Activated T-cell treated with anti-CD3 and anti-CD28 coated beads, Interleukin-2, amount 50 U/mL, for 24 hours (primary cell): ENCODE measurements around the gene C1orf74.

Source experiments
- DNase-seq: peaks from one replicate; pipeline ENCODE4 v3.0.0-alpha.2; 2020
- H3K27ac Mint-ChIP-seq: 2 replicates; pipeline ENCODE4 v1.8.0; 2020; ENCODE audit warnings: mild to moderate bottlenecking, mixed read lengths
- H3K27me3 Mint-ChIP-seq: 2 replicates; pipeline ENCODE4 v1.8.0; 2020; ENCODE audit warnings: mixed read lengths
- H3K36me3 Mint-ChIP-seq: 2 replicates; pipeline ENCODE4 v1.8.0; 2020; ENCODE audit warnings: low read depth, mixed read lengths
- H3K4me1 Mint-ChIP-seq: 2 replicates; pipeline ENCODE4 v1.8.0; 2020; ENCODE audit warnings: low read depth, mixed read lengths
- H3K4me3 Mint-ChIP-seq: 2 replicates; pipeline ENCODE4 v1.8.0; 2020; ENCODE audit warnings: mild to moderate bottlenecking, moderate library complexity, mixed read lengths
- H3K9me3 Mint-ChIP-seq: 2 replicates; pipeline ENCODE4 v1.8.0; 2020; ENCODE audit warnings: mixed read lengths

The C1orf74 gene

GRCh38 chr1:209749670-209750323, 34.6 kb downstream of the C1orf74 start:
- Mint-ChIP-seq H3K27ac (peak overlapping the region; percentile 89), H3K4me3 (peak overlapping the region; percentile 28), H3K4me1 (peaks cover 79% of the 10 kb centered on the region), H3K36me3 (no peaks in the 10 kb centered on the region), H3K9me3 (no peaks in the 10 kb centered on the region), H3K27me3 (no peaks in the 10 kb centered on the region)
- DNase-seq = no peak

GRCh38 chr1:209749205-209749604, 35.2 kb downstream of the C1orf74 start:
- Mint-ChIP-seq H3K4me1 (peaks cover 75% of the 10 kb centered on the region), H3K27ac (peak overlapping the region; percentile 89), H3K27me3 (no peaks in the 10 kb centered on the region), H3K9me3 (no peaks in the 10 kb centered on the region), H3K4me3 (peak overlapping the region; percentile 28), H3K36me3 (no peaks in the 10 kb centered on the region)
- DNase-seq = no peak

- Mint-ChIP-seq H3K27me3 (no peaks in the 10 kb centered on the region), H3K9me3 (no peaks in the 10 kb centered on the region), H3K4me1 (peaks cover 71% of the 10 kb centered on the region), H3K36me3 (no peaks in the 10 kb centered on the region), H3K4me3 (peak overlapping the region; percentile 25), H3K27ac (peak overlapping the region; percentile 85)
- no peak for DNase-seq
Measured at GRCh38 chr1:209748620-209749019, 35.7 kb downstream of the C1orf74 start.

- no peaks in the 10 kb centered on the region for H3K27me3 Mint-ChIP-seq
- peak overlapping the region; percentile 85 for H3K27ac Mint-ChIP-seq
- DNase-seq = peak; percentile 96
- H3K9me3 Mint-ChIP-seq = no peaks in the 10 kb centered on the region
- H3K4me1 Mint-ChIP-seq = peaks cover 70% of the 10 kb centered on the region
- H3K4me3 Mint-ChIP-seq = peak overlapping the region; percentile 62
- no peaks in the 10 kb centered on the region for H3K36me3 Mint-ChIP-seq
Measured at GRCh38 chr1:209747580-209748262, 36.6 kb downstream of the C1orf74 start.

GRCh38 chr1:209746451-209747165, 37.8 kb downstream of the C1orf74 start:
- Mint-ChIP-seq H3K27ac (peak overlapping the region; percentile 85), H3K4me1 (peaks cover 69% of the 10 kb centered on the region), H3K27me3 (no peaks in the 10 kb centered on the region), H3K9me3 (no peaks in the 10 kb centered on the region), H3K4me3 (no peak overlapping the region), H3K36me3 (no peaks in the 10 kb centered on the region)
- DNase-seq = no peak

GRCh38 chr1:209743145-209743482, 41.2 kb downstream of the C1orf74 start:
- no peaks in the 10 kb centered on the region for H3K36me3 Mint-ChIP-seq
- peak overlapping the region; percentile 58 for H3K27ac Mint-ChIP-seq
- H3K9me3 Mint-ChIP-seq = no peaks in the 10 kb centered on the region
- H3K4me1 Mint-ChIP-seq = peaks cover 44% of the 10 kb centered on the region
- no peak overlapping the region for H3K4me3 Mint-ChIP-seq
- DNase-seq = no peak
- H3K27me3 Mint-ChIP-seq = no peaks in the 10 kb centered on the region

- no peak overlapping the region for H3K4me3 Mint-ChIP-seq
- H3K36me3 Mint-ChIP-seq = no peaks in the 10 kb centered on the region
- H3K27ac Mint-ChIP-seq = peak overlapping the region; percentile 58
- no peaks in the 10 kb centered on the region for H3K27me3 Mint-ChIP-seq
- H3K9me3 Mint-ChIP-seq = no peaks in the 10 kb centered on the region
- no peak for DNase-seq
- H3K4me1 Mint-ChIP-seq = peaks cover 41% of the 10 kb centered on the region
Measured at GRCh38 chr1:209742409-209743144, 41.8 kb downstream of the C1orf74 start.

GRCh38 chr1:209741889-209742288, 42.5 kb downstream of the C1orf74 start:
- peak overlapping the region; percentile 3 for H3K27ac Mint-ChIP-seq
- no peaks in the 10 kb centered on the region for H3K27me3 Mint-ChIP-seq
- peaks cover 39% of the 10 kb centered on the region for H3K4me1 Mint-ChIP-seq
- H3K4me3 Mint-ChIP-seq = no peak overlapping the region
- H3K9me3 Mint-ChIP-seq = no peaks in the 10 kb centered on the region
- DNase-seq = no peak
- no peaks in the 10 kb centered on the region for H3K36me3 Mint-ChIP-seq

GRCh38 chr1:209741193-209741592, 43.2 kb downstream of the C1orf74 start:
- no peak for DNase-seq
- Mint-ChIP-seq H3K27ac (peak overlapping the region; percentile 3), H3K4me3 (no peak overlapping the region), H3K36me3 (no peaks in the 10 kb centered on the region), H3K27me3 (no peaks in the 10 kb centered on the region), H3K9me3 (no peaks in the 10 kb centered on the region), H3K4me1 (peaks cover 39% of the 10 kb centered on the region)

GRCh38 chr1:209738270-209738669, 46.1 kb downstream of the C1orf74 start:
- H3K27me3 Mint-ChIP-seq = no peaks in the 10 kb centered on the region
- H3K9me3 Mint-ChIP-seq = no peaks in the 10 kb centered on the region
- DNase-seq = no peak
- no peak overlapping the region for H3K27ac Mint-ChIP-seq
- H3K4me3 Mint-ChIP-seq = no peak overlapping the region
- no peaks in the 10 kb centered on the region for H3K36me3 Mint-ChIP-seq
- peaks cover 56% of the 10 kb centered on the region for H3K4me1 Mint-ChIP-seq

- H3K4me1 Mint-ChIP-seq = peaks cover 52% of the 10 kb centered on the region
- H3K27me3 Mint-ChIP-seq = no peaks in the 10 kb centered on the region
- no peak for DNase-seq
- no peaks in the 10 kb centered on the region for H3K36me3 Mint-ChIP-seq
- no peak overlapping the region for H3K4me3 Mint-ChIP-seq
- H3K27ac Mint-ChIP-seq = peak overlapping the region; percentile 85
- no peaks in the 10 kb centered on the region for H3K9me3 Mint-ChIP-seq
Measured at GRCh38 chr1:209737118-209737505, 47.2 kb downstream of the C1orf74 start.

GRCh38 chr1:209736490-209737117, 47.8 kb downstream of the C1orf74 start:
- H3K9me3 Mint-ChIP-seq = no peaks in the 10 kb centered on the region
- peak overlapping the region; percentile 85 for H3K27ac Mint-ChIP-seq
- H3K27me3 Mint-ChIP-seq = no peaks in the 10 kb centered on the region
- no peak for DNase-seq
- no peak overlapping the region for H3K4me3 Mint-ChIP-seq
- H3K36me3 Mint-ChIP-seq = no peaks in the 10 kb centered on the region
- peaks cover 47% of the 10 kb centered on the region for H3K4me1 Mint-ChIP-seq

- peaks cover 44% of the 10 kb centered on the region for H3K4me1 Mint-ChIP-seq
- H3K4me3 Mint-ChIP-seq = peak overlapping the region; percentile 24
- H3K9me3 Mint-ChIP-seq = no peaks in the 10 kb centered on the region
- H3K36me3 Mint-ChIP-seq = no peaks in the 10 kb centered on the region
- DNase-seq = no peak
- no peaks in the 10 kb centered on the region for H3K27me3 Mint-ChIP-seq
- H3K27ac Mint-ChIP-seq = peak overlapping the region; percentile 66
Measured at GRCh38 chr1:209733409-209734192, 50.8 kb downstream of the C1orf74 start.
